ENCODE data around the gene B4GALT6. TPM values are rescaled to one million over a fixed set of nuclear protein-coding genes. Genes with fewer than 3 reads are reported as not detected.

The B4GALT6 gene
- total and polyA plus RNA-seq, 2 of the 8 experiments (the other 6 are each of a cell fraction or from before 2014, with no cell fraction given) = 6.3 to 41.5 TPM

DNA sequence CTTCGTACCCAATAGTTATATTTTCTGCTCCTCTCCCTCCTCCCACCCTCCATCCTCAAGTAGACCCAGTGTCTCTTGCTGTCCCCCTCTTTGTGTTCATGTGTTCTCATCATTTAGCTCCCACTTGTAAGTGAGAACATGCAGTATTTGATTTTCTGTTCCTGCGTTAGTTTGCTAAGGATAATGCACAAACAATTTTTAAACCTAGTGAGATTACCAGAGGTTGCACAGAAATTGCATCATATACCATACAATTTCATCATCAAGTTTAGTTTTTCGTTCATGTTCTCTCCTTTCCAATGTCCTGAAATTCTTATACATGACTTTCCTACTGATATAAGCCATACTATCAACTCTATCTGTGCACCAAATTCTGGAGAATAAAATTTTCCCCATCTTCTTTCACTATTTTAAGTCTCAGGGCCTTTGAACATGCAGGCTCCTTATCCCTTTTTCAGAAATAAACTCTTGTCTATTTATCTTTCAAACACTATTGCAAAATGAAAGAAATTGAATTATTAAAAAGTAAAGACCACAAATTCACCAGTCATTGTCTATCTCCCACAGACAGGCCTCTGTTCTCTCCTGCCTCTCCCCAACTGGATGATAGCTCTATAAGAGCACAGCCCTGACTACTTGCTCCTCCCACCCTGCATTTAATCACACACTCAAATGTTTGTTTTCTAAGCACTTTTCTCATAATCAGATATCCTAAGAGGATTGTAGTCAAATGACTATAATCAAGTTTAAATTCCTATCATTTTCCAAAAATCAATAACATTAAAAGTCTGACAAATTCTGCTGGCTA lies 27.2 kb upstream of the B4GALT6 start (continued):
- TF ChIP-seq, protein P1, sequence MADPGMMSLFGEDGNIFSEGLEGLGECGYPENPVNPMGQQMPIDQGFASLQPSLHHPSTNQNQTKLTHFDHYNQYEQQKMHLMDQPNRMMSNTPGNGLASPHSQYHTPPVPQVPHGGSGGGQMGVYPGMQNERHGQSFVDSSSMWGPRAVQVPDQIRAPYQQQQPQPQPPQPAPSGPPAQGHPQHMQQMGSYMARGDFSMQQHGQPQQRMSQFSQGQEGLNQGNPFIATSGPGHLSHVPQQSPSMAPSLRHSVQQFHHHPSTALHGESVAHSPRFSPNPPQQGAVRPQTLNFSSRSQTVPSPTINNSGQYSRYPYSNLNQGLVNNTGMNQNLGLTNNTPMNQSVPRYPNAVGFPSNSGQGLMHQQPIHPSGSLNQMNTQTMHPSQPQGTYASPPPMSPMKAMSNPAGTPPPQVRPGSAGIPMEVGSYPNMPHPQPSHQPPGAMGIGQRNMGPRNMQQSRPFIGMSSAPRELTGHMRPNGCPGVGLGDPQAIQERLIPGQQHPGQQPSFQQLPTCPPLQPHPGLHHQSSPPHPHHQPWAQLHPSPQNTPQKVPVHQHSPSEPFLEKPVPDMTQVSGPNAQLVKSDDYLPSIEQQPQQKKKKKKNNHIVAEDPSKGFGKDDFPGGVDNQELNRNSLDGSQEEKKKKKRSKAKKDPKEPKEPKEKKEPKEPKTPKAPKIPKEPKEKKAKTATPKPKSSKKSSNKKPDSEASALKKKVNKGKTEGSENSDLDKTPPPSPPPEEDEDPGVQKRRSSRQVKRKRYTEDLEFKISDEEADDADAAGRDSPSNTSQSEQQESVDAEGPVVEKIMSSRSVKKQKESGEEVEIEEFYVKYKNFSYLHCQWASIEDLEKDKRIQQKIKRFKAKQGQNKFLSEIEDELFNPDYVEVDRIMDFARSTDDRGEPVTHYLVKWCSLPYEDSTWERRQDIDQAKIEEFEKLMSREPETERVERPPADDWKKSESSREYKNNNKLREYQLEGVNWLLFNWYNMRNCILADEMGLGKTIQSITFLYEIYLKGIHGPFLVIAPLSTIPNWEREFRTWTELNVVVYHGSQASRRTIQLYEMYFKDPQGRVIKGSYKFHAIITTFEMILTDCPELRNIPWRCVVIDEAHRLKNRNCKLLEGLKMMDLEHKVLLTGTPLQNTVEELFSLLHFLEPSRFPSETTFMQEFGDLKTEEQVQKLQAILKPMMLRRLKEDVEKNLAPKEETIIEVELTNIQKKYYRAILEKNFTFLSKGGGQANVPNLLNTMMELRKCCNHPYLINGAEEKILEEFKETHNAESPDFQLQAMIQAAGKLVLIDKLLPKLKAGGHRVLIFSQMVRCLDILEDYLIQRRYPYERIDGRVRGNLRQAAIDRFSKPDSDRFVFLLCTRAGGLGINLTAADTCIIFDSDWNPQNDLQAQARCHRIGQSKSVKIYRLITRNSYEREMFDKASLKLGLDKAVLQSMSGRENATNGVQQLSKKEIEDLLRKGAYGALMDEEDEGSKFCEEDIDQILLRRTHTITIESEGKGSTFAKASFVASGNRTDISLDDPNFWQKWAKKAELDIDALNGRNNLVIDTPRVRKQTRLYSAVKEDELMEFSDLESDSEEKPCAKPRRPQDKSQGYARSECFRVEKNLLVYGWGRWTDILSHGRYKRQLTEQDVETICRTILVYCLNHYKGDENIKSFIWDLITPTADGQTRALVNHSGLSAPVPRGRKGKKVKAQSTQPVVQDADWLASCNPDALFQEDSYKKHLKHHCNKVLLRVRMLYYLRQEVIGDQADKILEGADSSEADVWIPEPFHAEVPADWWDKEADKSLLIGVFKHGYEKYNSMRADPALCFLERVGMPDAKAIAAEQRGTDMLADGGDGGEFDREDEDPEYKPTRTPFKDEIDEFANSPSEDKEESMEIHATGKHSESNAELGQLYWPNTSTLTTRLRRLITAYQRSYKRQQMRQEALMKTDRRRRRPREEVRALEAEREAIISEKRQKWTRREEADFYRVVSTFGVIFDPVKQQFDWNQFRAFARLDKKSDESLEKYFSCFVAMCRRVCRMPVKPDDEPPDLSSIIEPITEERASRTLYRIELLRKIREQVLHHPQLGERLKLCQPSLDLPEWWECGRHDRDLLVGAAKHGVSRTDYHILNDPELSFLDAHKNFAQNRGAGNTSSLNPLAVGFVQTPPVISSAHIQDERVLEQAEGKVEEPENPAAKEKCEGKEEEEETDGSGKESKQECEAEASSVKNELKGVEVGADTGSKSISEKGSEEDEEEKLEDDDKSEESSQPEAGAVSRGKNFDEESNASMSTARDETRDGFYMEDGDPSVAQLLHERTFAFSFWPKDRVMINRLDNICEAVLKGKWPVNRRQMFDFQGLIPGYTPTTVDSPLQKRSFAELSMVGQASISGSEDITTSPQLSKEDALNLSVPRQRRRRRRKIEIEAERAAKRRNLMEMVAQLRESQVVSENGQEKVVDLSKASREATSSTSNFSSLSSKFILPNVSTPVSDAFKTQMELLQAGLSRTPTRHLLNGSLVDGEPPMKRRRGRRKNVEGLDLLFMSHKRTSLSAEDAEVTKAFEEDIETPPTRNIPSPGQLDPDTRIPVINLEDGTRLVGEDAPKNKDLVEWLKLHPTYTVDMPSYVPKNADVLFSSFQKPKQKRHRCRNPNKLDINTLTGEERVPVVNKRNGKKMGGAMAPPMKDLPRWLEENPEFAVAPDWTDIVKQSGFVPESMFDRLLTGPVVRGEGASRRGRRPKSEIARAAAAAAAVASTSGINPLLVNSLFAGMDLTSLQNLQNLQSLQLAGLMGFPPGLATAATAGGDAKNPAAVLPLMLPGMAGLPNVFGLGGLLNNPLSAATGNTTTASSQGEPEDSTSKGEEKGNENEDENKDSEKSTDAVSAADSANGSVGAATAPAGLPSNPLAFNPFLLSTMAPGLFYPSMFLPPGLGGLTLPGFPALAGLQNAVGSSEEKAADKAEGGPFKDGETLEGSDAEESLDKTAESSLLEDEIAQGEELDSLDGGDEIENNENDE (IDR thresholded peaks at IDR 0.05; ENCODE audit: insufficient replicate concordance, low read length) = no peak
- no peak for TF ChIP-seq TAF7 (optimal IDR thresholded peaks at IDR 0.05; ENCODE audit: borderline replicate concordance, low read depth, low read length)
- TF ChIP-seq SIX5 (IDR thresholded peaks at IDR 0.05; ENCODE audit: low read depth, low read length) = no peak
- TF ChIP-seq SP1 (IDR thresholded peaks at IDR 0.05; ENCODE audit: low read depth, low read length) = no peak
- no peak for TF ChIP-seq CBX8 (IDR thresholded peaks at IDR 0.05; ENCODE audit: borderline replicate concordance, low read depth, low read length)
- no peak for TF ChIP-seq SIN3A (conservative IDR thresholded peaks at IDR 0.05 in 1 of 2, IDR thresholded peaks at IDR 0.05 in 1 of 2; ENCODE audit: low read depth in 1 of 2, low read length in 2 of 2)
- no peak for TF ChIP-seq TCF12 (IDR thresholded peaks at IDR 0.05; ENCODE audit: low read depth, low read length)

Measured in H1 (cell line).